NCI-H146 treated with DMSO at 0.1 percent for 48 hours (cell line): ENCODE results near the gene RFPL2.

ENCODE experiments used
- DNase-seq: peaks from one replicate; lab custom pipeline; 2025; ENCODE audit not compliant: unreplicated experiment; lab: John Stamatoyannopoulos, UW

RFPL2 gene

DNA sequence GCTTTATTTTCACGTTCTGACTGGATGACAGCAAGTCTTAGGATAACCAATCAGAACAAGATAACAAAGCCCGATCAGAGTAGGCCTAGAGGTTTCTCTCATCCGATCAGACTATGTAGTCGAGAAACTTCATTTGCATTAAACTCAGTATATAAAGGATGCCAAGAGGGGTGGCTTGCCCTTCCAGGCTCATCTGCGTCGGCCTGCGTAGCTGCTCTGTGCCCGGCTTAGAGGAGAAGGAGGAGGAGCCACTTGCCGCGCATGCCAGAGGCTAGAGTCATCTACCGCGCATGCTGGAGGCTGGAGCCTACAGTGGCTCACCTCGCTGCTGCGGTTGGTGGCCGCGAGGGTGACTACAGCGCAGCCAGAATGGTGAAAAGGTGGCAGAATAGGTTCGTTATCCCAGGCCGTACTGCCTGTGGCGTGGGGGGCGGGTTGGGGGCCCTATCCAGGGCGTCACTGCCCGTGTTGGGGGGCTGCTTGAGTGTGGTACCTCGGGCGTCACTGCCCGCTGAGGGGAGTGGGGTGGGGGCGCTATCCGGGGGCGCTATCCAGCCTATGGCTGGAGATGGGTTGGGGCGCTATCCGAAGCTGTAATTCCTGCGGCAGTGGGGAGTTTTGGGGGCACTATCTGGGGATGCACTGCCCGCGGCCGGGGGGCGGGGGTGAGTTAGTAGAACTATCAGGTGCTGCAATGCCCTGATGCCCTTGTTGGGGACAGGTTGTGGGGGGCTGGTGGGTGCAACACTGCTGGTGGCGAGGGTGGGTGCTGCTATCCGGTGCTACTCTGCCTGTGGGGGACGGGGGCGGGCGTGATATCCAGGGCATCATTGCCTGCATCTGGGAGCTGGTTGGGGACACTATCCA lies at the start of gene RFPL2:
Gene RFPL2, minus strand, starts transcription at position 218 of the 867 bp plus-strand sequence. CDS start 2,622 bp downstream, outside the sequence.
- peak; percentile 65 for DNase-seq

DNA sequence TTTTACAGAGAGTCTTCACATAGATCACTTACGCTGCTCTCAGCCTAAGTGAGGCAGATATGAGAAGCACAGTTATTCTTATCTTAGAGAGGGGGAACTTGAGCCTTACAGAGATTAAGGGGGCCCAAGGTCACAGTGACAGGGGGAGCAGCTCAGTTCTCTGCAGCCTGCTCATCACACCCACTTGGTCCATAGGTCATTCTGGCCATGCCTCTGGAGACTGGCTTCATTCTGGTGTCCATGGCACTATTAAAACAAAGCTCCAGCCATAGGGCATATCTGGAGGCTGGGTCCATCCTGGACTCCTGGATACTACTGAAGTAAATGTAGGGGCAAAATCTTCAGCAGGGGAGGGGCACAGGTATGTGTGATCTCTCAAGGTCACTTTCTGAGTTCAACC lies 44.4 kb upstream of the RFPL2 start:
- no peak for DNase-seq

DNA sequence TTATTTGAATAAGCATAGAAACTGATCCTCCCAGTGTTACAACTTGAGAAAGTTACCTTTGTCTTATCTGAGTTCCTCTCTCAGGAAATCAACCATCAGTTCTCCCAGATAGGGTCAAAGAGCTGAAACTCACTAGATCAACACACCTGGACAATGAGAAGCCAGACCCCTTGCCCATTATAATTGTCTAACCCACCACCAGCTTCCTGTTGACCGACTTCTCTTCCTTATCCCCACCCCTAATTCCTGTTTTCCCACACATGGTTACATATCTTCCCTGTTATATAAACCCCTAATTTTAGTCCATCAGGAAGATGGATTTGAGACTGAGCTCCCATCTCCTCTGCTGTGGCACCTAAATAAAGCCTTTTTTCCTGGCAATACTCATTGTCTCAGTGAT lies 43.4 kb upstream of the RFPL2 start:
- DNase-seq = no peak

DNA sequence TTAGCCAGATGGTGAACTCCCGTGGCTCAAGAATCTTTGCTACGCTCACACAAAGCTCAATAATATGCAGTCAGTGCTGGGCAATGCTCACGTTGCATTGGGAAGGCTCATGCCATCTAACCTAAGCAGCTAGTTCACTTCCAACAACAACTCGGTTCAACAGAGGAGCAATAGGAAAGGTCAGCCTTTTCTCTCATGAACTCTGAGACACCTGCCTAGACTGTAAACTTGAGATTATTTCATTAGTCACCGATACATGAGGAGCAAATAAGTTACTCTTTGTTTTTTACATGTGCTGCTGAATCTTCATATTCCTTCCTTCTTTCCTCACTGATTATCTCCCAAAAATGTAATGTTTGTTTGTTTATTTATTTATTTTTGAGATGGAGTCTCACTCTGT lies 41.3 kb upstream of the RFPL2 start:
- DNase-seq = no peak

DNA sequence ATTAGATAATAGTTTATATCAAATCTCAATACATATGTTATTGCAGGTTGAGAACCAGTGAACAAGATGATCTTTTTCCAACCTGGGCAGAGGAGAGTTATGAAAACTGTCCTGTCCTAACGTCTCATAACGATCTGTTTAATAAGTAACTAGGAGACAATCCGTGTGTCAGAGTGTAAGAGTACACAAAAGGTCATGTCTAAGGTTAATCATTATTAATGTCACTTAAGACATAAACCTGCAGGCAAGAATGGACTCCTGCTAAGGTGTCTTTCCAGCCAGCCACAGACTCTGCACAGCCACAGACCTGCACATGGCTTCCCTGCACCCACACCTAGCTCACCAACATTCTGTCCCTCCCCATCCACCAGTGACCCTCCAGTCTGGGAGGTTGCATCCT lies 40.2 kb upstream of the RFPL2 start:
- no peak for DNase-seq

DNA sequence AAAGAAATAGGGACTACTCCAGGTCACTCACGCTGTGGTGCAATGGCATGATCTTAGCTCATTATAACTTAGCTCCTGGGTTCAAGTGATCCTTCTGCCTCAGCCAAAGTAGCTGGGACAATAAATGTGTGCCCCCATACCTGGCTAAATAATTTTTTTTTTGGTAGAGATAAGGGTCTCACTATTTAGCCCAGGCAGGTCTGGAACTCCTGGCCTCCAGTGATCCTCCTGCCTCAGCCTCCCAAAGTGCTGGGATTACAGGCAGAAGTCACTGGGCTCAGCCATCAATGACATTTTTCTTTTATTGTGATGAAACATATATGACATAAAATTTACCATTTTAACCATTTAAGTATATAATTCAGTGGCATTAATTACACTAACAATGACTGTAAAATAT lies 39.7 kb upstream of the RFPL2 start:
- DNase-seq = no peak

DNA sequence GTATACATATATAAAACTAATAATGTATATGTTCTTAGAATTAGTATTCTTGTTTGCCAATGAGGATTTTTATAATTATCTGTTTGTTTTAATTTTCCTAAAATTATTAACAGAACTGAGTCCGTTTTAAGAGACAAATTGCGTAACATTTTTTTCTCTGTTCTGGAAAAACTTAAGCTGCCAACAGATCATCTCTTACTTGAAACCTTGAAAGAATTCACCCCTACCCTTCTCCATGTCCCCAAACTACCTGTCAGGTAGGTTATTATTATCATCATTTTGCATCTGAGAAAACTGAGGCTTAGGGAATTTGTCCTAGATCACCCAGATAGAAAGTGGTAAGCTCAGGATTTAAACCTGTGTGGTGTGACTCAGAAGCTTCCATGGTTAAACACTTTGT lies 35.6 kb upstream of the RFPL2 start:
- no peak for DNase-seq

DNA sequence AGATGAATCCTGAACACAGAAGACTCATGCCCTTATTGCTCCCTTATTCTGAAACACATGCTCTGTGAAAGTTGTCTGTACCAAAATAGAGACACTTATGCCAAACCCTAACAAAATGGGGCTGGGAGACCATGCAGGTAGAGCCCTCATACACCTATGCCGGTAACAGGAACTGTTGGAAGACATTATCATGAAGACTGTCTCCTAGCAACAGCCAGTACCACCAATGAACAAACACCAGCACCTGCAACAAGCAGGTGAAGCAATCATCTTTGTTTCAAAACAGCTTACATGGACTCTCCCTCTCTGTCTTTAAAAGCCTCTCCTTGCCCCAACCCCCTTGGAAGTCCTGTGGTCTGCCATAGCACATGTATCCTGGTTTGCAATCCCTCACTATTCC lies 33.0 kb upstream of the RFPL2 start:
- DNase-seq = peak; percentile 88

DNA sequence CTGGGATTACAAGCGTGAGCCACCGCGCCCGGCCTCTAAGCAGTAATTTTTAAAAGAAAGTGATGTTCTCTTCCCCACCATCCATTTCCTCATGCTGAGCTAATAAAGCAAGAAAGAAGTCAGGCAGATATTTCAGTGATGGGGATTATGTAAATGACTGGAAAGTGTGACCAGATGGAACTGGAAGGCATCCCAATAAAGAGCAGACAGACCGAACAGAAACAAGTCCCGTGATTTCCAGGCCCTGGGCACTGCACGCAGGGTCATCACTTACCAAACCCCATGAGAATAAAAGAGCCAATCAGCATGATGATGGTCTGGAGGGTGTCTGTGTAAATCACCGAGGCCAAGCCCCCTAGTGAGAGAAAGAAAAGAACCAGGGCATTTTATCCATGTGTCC lies 32.1 kb upstream of the RFPL2 start:
- peak; percentile 92 for DNase-seq

DNA sequence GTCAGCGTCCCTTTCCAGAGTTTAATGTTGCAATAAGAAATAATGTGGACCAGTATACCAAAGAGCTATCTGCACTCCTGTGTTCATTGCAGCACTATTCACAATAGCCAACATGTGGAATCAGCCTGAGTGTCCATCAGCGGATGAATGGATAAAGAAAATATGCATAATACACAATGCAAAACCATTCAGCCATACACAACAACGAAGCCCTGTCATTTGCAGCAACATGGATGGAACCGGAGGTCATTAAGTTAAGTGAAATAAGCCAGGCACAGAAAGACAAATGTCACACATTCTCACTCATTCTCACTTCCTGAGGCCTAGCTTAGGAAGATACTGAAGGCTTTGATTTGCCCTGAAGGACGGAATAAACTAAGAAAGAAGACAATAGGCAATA lies 28.2 kb upstream of the RFPL2 start:
- DNase-seq = no peak

DNA sequence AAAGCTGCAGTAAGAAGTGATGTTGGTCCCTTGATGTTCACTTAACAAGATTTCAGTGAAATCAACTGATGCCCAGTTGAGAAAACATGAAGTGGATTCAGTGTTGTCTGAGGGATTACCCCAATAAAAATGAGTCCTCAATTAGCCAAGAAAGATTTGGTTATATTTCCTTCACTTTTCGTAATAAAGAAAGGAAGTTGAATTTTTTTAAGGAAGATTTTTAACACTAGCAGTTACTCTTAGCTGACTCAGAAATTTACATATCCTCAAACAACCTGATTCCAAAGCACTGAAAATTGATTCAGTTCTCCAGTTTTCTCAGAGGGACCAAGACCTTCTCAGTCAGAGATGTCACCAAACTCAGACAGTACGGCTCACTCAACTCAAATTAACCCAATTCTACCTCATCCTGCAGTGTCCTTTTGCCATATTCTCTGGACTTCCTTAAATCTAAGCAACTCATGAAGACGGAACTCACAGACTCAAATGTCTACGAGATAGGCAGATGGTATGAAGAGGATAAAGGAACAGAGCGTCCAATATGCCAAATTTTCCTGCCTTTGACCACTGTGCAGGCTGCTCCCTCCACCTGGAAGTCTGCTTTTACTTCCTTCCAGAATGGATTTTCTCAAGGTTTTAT lies 27.4 kb upstream of the RFPL2 start:
- DNase-seq = no peak

DNA sequence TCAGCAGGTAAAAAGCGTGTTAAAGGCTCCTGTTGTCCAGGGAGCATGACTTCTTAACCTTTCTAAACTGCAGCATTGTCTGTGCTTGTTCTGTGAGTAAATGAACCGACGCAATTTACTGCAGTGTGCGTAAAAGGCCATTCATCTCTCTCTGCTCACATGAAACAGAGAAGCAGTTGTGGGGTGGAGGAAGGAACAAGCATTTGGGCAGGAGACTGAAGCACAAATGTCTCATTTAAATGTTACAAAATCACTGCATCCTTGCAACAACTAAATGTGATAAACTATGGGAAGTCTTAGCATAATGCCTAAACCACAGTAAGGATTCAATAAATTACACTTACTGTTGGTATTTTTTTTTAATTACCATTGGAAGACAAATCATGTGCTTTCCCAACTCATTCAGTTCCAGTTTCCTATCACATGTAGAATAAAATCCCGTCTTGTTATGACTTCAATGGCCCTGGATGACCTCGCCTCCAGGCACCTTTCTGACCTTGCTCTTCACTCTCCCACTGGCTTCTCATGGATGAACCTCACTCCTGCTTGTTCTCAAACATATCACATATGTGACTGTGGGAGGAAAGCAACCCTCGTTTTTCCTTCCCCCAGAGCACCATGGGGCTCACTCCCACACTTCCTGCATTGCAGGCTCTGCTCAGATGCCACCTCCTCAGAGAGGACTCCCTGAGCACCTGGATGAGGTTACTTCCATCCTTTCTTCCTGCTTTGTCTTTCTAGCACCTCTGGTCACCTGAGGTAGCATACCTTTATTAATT lies 21.6 kb upstream of the RFPL2 start:
- DNase-seq = peak; percentile 10

DNA sequence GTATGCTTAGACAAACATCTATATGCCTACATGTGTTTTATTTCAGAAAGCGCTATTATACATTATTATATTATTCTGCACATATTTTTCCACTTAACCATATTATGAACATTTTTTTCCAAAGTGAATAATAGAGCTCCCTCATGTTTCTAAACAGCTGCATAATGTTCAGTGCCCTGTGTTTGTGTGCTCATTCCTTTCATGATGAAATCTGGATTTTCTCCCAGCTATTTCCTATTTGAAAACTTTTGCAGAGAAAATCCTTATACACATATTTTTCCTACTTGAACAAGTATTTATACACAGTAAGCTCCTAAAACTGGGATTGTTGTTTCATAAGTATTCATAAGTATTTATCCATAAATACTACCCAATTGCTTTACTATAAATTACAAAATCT lies 18.1 kb upstream of the RFPL2 start:
- DNase-seq = no peak

DNA sequence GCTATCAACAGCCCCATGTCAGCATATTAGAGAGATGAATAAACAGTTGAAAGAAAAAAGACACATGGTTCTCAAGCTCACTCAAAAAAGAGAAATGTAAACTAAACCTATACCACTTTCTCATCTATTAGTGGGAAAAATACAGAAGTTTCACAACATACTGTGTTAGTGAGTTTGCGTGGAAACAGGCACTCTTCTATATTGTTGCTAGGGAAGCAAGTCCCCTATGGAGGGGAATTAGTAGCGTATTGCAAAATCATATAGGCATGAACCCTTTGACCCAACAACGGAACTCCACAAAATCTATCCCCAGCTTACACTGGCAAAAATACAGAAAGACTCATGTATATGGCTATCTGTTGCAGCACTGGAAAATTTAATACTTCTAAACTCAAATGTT lies 14.2 kb upstream of the RFPL2 start:
- DNase-seq = no peak

DNA sequence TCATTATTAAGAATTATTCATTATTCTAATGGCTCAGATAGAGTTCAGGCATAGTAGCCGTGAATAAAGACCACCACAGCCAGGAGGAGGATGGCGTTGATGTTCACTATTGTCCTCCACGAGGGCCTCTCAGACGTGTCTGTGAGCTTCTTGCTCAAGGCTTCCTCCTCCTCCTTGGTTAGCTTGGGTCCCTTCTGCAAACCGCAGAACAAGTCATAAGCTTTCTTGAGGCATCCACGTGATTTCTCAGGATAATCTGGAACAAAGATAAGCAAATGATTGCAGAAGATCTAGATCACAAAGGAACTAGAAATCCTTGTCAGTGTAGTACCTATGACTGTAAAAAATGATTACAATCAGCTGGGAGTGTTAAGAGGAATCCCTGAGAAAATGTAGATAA lies 13.6 kb upstream of the RFPL2 start:
- DNase-seq = no peak

DNA sequence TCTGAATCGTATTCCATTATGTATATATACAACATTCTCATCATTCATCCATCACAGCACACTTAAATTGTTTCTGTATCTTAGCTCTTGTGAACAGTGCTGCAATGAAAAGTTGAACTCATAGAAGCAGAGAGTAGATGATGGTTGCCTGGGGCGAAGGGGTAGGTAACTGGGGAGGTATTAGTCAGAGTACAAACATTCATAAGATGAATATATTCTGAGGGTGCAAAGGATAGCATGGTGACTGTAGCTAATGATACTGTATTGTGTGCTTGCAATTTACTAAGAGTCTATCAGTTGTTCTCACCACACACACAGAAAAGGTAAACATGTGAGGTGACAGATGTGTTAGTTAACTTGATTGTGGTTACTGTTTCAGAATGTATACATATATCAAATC lies 12.6 kb upstream of the RFPL2 start:
- DNase-seq = no peak

DNA sequence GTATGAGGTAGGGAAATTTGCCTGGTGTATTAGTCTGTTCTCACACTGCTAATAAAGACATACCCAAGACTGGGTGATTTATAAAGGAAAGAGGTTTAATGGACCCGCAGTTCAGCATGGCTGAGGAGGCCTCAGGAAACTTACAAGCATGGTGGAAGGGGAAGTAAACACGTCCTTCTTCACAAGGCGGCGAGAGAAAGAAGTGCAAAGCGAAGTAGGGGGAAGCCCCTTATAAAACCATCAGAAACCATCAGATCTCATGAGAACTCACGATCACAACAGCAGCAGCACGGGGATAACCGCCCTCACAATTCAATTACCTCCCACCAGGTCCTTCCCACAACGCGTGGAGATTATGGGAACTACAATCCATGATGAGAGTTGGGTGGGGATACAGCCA lies 12.0 kb upstream of the RFPL2 start:
- no peak for DNase-seq

DNA sequence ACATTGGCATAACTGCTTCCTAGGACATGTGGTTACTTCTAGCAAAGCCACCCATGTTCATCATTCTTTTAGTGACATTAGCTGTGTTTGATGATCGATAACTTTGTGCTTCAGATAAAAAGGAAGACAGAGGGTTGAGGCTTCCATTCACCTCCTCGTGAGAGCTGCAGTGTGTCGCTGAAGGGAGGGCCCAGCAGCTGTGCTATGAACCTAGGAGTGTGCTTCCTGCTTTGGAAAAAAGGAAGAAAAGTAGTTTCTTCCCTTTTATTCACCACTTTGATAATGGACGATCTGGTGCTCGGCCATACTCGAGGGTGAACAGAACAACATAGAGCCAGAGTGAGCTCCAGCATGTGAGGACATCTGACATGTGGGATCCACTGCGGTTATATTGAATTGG lies 6.1 kb upstream of the RFPL2 start:
- no peak for DNase-seq

DNA sequence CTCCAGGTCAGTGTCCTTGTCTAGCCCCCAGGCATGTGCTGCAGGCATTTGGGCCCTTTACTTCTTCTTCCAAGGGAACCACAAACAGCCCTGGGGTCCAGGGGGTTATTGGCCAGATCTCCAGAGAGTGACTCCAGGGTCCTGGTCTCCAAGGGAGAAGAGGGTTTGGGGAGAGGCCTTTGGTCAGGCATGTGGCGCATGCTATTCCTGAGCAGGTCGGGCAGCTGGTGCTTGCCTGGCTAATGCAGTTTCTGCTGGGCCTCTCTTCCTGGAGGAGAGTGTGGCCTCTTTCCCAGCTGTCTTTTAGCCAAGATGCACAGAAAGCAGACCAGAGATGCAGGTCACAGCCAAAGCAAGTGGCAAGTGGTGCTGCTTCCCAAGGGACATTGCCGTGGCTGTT lies 3.8 kb upstream of the RFPL2 start:
- no peak for DNase-seq

DNA sequence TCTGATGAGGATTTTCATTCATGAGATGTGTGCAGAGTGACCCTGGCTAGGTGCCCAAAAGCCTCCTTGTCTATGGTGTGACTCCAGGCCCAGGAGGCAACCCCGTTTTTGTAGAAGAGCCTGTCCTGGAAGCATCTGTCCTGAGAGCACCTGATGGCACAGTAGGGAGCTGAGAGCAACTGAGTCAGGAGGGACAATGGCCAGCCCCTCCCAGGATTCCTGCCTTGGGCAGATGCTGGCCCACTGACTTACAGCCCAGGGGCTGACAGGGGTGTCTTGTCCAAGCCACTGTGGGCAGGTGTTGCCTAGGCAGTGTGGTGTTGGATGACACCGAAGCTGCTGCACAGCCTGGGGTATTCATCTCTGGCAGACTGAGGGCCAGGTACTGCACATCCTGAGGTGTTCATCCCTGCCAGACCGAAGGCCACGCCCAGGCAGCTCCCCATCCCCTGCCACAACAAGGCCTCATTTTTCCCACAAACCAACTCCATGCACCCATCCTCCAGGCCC lies 3.2 kb upstream of the RFPL2 start:
- DNase-seq = no peak
